HG03432 (cell line): ENCODE results near the gene NLE1.
"Not testable (repeated sequence)": the region's sequence is repeated elsewhere in the genome, so short reads cannot be mapped to it uniquely, and the experiment has no call there.

Experiments used
- ATAC-seq: cut with Tn5 transposase; IDR thresholded peaks from one replicate; pipeline ENCODE4 v1.9.1; 2021; ENCODE audit warnings: mild to moderate bottlenecking, moderate library complexity; ENCODE audit not compliant: unreplicated experiment

The NLE1 gene

GRCh38 chr17:35163886-35164285 is 21.8 kb upstream of the NLE1 start:
- no peak for ATAC-seq

GRCh38 chr17:35162755-35163154 is 20.7 kb upstream of the NLE1 start:
- no peak for ATAC-seq

- ATAC-seq = no peak
Measured at GRCh38 chr17:35161281-35161761, 19.2 kb upstream of the NLE1 start.

GRCh38 chr17:35160354-35161201 is 18.5 kb upstream of the NLE1 start:
- no peak for ATAC-seq

- no peak for ATAC-seq
Measured at GRCh38 chr17:35159940-35160339, 17.8 kb upstream of the NLE1 start.

GRCh38 chr17:35155246-35155645 is 13.1 kb upstream of the NLE1 start:
- no peak for ATAC-seq

- ATAC-seq = no peak
Measured at GRCh38 chr17:35154196-35155165, 12.4 kb upstream of the NLE1 start.

GRCh38 chr17:35152421-35153140 is 10.5 kb upstream of the NLE1 start:
- no peak for ATAC-seq

GRCh38 chr17:35151080-35151479 is 9.0 kb upstream of the NLE1 start:
- not testable (repeated sequence) for ATAC-seq

GRCh38 chr17:35149941-35150340 is 7.8 kb upstream of the NLE1 start:
- no peak for ATAC-seq

GRCh38 chr17:35148144-35148543 is 6.0 kb upstream of the NLE1 start:
- ATAC-seq = no peak

GRCh38 chr17:35147375-35147905 is 5.3 kb upstream of the NLE1 start, which contains the start of gene UNC45B:
Gene UNC45B, plus strand, starts transcription at chr17:35147817. Its CDS starts 447 bp downstream, at chr17:35148264.
- ATAC-seq = no peak

GRCh38 chr17:35146214-35146833 is 4.2 kb upstream of the NLE1 start:
- ATAC-seq = no peak

- ATAC-seq = no peak
Measured at GRCh38 chr17:35144840-35145239, 2.7 kb upstream of the NLE1 start.

- peak; percentile 18 for ATAC-seq
Measured at GRCh38 chr17:35142467-35142796, 329 bp upstream of the NLE1 start.

GRCh38 chr17:35138218-35138617 is 3.9 kb downstream of the NLE1 start:
- ATAC-seq = no peak

- no peak for ATAC-seq
Measured at GRCh38 chr17:35135322-35135721, 6.8 kb downstream of the NLE1 start.

GRCh38 chr17:35132816-35133550 is 9.1 kb downstream of the NLE1 start:
- no peak for ATAC-seq

- no peak for ATAC-seq
Measured at GRCh38 chr17:35132099-35132498, 10.0 kb downstream of the NLE1 start.

GRCh38 chr17:35130392-35130791 is 11.7 kb downstream of the NLE1 start:
- ATAC-seq = no peak
